Dendritic cell treated with granulocyte-macrophage colony-stimulating factor and Interleukin-4, amounts not matched to agents 40 ng/mL and 50 ng/mL, for 4 days (primary cell): ENCODE measurements around the gene DMPK.
A peak's percentile ranks its signal among the peaks of the same experiment; 100 is the strongest.

Experiments used
- H3K27ac Mint-ChIP-seq: one replicate; pipeline ENCODE4 v1.8.0; 2022; ENCODE audit warnings: mild to moderate bottlenecking, mixed read lengths
- H3K27me3 Mint-ChIP-seq: one replicate; pipeline ENCODE4 v1.8.0; 2022; ENCODE audit warnings: mild to moderate bottlenecking, mixed read lengths
- H3K36me3 Mint-ChIP-seq: one replicate; pipeline ENCODE4 v1.8.0; 2022; ENCODE audit warnings: low read depth, mixed read lengths
- H3K4me1 Mint-ChIP-seq: one replicate; pipeline ENCODE4 v1.8.0; 2022; ENCODE audit warnings: low read depth, mixed read lengths
- H3K4me3 Mint-ChIP-seq: one replicate; pipeline ENCODE4 v1.8.0; 2022; ENCODE audit warnings: mild to moderate bottlenecking, moderate library complexity, mixed read lengths
- H3K9me3 Mint-ChIP-seq: one replicate; pipeline ENCODE4 v1.8.0; 2022; ENCODE audit warnings: mixed read lengths
- intact Hi-C: fragments of 100-400 bp; cut with micrococcal nuclease; formaldehyde crosslinking; loops from one replicate; pipeline ENCODE4 v1.15.0; 2022

The DMPK gene

GRCh38 chr19:45785781-45786532, 3.7 kb upstream of the DMPK start:
- H3K9me3 Mint-ChIP-seq, result no peaks in the 10 kb centered on the region
- H3K27ac Mint-ChIP-seq, result no peak overlapping the region
- peaks cover 45% of the 10 kb centered on the region for H3K4me1 Mint-ChIP-seq
- peaks cover 82% of the 10 kb centered on the region for H3K36me3 Mint-ChIP-seq
- peaks cover 91% of the 10 kb centered on the region for H3K27me3 Mint-ChIP-seq
- intact Hi-C loops, result no loop called here
- H3K4me3 Mint-ChIP-seq, result no peak overlapping the region

- intact Hi-C loops, result no loop called here
- Mint-ChIP-seq H3K9me3 (no peaks in the 10 kb centered on the region), H3K27ac (no peak overlapping the region), H3K36me3 (peaks cover 73% of the 10 kb centered on the region), H3K27me3 (peaks cover 97% of the 10 kb centered on the region), H3K4me1 (peaks cover 44% of the 10 kb centered on the region), H3K4me3 (no peak overlapping the region)
These were observed 2.8 kb upstream of the DMPK start for GRCh38 chr19:45785097-45785496.

GRCh38 chr19:45784096-45784495, 1.8 kb upstream of the DMPK start:
- H3K36me3 Mint-ChIP-seq, result peaks cover 69% of the 10 kb centered on the region
- no peak overlapping the region for H3K4me3 Mint-ChIP-seq
- peaks cover 53% of the 10 kb centered on the region for H3K4me1 Mint-ChIP-seq
- no peaks in the 10 kb centered on the region for H3K9me3 Mint-ChIP-seq
- peaks cover 97% of the 10 kb centered on the region for H3K27me3 Mint-ChIP-seq
- H3K27ac Mint-ChIP-seq, result no peak overlapping the region
- intact Hi-C loops, result no loop called here

GRCh38 chr19:45782820-45783785, 813 bp upstream of the DMPK start:
- Mint-ChIP-seq H3K4me1 (peaks cover 47% of the 10 kb centered on the region), H3K4me3 (no peak overlapping the region), H3K9me3 (no peaks in the 10 kb centered on the region), H3K27me3 (peaks cover 97% of the 10 kb centered on the region), H3K27ac (no peak overlapping the region), H3K36me3 (peaks cover 69% of the 10 kb centered on the region)
- intact Hi-C loops, result no loop called here

GRCh38 chr19:45781214-45782161, 802 bp downstream of the DMPK start:
- H3K27ac Mint-ChIP-seq, result no peak overlapping the region
- intact Hi-C loops, result no loop called here
- no peak overlapping the region for H3K4me3 Mint-ChIP-seq
- peaks cover 69% of the 10 kb centered on the region for H3K36me3 Mint-ChIP-seq
- H3K27me3 Mint-ChIP-seq, result peaks cover 97% of the 10 kb centered on the region
- no peaks in the 10 kb centered on the region for H3K9me3 Mint-ChIP-seq
- peaks cover 41% of the 10 kb centered on the region for H3K4me1 Mint-ChIP-seq

GRCh38 chr19:45780448-45781213, 1.7 kb downstream of the DMPK start:
- Mint-ChIP-seq H3K36me3 (peaks cover 65% of the 10 kb centered on the region), H3K4me3 (no peak overlapping the region), H3K27me3 (peaks cover 96% of the 10 kb centered on the region), H3K9me3 (no peaks in the 10 kb centered on the region), H3K4me1 (peaks cover 41% of the 10 kb centered on the region), H3K27ac (no peak overlapping the region)
- intact Hi-C loops, result no loop called here

GRCh38 chr19:45780146-45780447, 2.2 kb downstream of the DMPK start:
- intact Hi-C loops, result no loop called here
- peaks cover 41% of the 10 kb centered on the region for H3K4me1 Mint-ChIP-seq
- peaks cover 62% of the 10 kb centered on the region for H3K36me3 Mint-ChIP-seq
- no peak overlapping the region for H3K4me3 Mint-ChIP-seq
- H3K27ac Mint-ChIP-seq, result no peak overlapping the region
- H3K27me3 Mint-ChIP-seq, result peaks cover 96% of the 10 kb centered on the region
- H3K9me3 Mint-ChIP-seq, result no peaks in the 10 kb centered on the region

- H3K4me3 Mint-ChIP-seq, result peak overlapping the region; percentile 58
- peaks cover 62% of the 10 kb centered on the region for H3K36me3 Mint-ChIP-seq
- H3K27me3 Mint-ChIP-seq, result peaks cover 96% of the 10 kb centered on the region
- intact Hi-C loops, result loop anchor here (1.0 kb wide), 1 partner anchor 9 kb away; no protein-coding TSS in a partner anchor
- peaks cover 36% of the 10 kb centered on the region for H3K4me1 Mint-ChIP-seq
- H3K27ac Mint-ChIP-seq, result no peak overlapping the region
- no peaks in the 10 kb centered on the region for H3K9me3 Mint-ChIP-seq
These were observed 2.8 kb downstream of the DMPK start for GRCh38 chr19:45779231-45780145.

- intact Hi-C loops, result no loop called here
- Mint-ChIP-seq H3K27ac (no peak overlapping the region), H3K36me3 (peaks cover 56% of the 10 kb centered on the region), H3K4me3 (no peak overlapping the region), H3K4me1 (peaks cover 31% of the 10 kb centered on the region), H3K27me3 (peaks cover 96% of the 10 kb centered on the region), H3K9me3 (no peaks in the 10 kb centered on the region)
These were observed 4.2 kb downstream of the DMPK start for GRCh38 chr19:45778010-45778661.

GRCh38 chr19:45777395-45777961, 4.8 kb downstream of the DMPK start:
- no peak overlapping the region for H3K4me3 Mint-ChIP-seq

GRCh38 chr19:45774765-45775164, 7.5 kb downstream of the DMPK start:
- Mint-ChIP-seq H3K27me3 (peaks cover 95% of the 10 kb centered on the region), H3K4me3 (no peak overlapping the region), H3K4me1 (peaks cover 35% of the 10 kb centered on the region), H3K36me3 (peaks cover 83% of the 10 kb centered on the region), H3K27ac (no peak overlapping the region), H3K9me3 (no peaks in the 10 kb centered on the region)
- intact Hi-C loops, result no loop called here

More at GRCh38 chr19:45777395-45777961, 4.8 kb downstream of the DMPK start:
- H3K27me3 Mint-ChIP-seq, result peaks cover 98% of the 10 kb centered on the region
- peaks cover 32% of the 10 kb centered on the region for H3K4me1 Mint-ChIP-seq
- intact Hi-C loops, result no loop called here
- no peaks in the 10 kb centered on the region for H3K9me3 Mint-ChIP-seq
- peaks cover 59% of the 10 kb centered on the region for H3K36me3 Mint-ChIP-seq
- H3K27ac Mint-ChIP-seq, result no peak overlapping the region

GRCh38 chr19:45773384-45773783, 8.9 kb downstream of the DMPK start:
- intact Hi-C loops, result no loop called here
- H3K27me3 Mint-ChIP-seq, result peaks cover 91% of the 10 kb centered on the region
- no peak overlapping the region for H3K27ac Mint-ChIP-seq
- no peaks in the 10 kb centered on the region for H3K9me3 Mint-ChIP-seq
- peaks cover 77% of the 10 kb centered on the region for H3K36me3 Mint-ChIP-seq
- no peak overlapping the region for H3K4me3 Mint-ChIP-seq
- H3K4me1 Mint-ChIP-seq, result peaks cover 34% of the 10 kb centered on the region
